GM23338 (cell line): ENCODE measurements around the gene ASAH2. TPM values are rescaled to one million over a fixed set of nuclear protein-coding genes. Genes with fewer than 3 reads are reported as not detected.

Experiments used
- ATAC-seq: fragments of 200-7000 bp; cut with Tn5 transposase; 3 replicates; pipeline ENCODE4 v1.9.1; 2020
- DNase-seq: peaks from one replicate; pipeline ENCODE4 v3.0.0-alpha.2; 2015; ENCODE audit warnings: low spot score
- H2AFZ ChIP-seq: fragments of 200-600 bp; sonication (generic); 2 replicates; pipeline ENCODE4 v1.8.0; 2016; ENCODE audit warnings: antibody characterized with exemption, mild to moderate bottlenecking, moderate library complexity
- H3F3A ChIP-seq: fragments of 200-600 bp; sonication (generic); replicated peaks from 2 replicates; pipeline ENCODE4 v1.8.0; 2017; ENCODE audit warnings: antibody characterized with exemption, mixed run types, low read depth
- H3K27ac ChIP-seq: fragments of 200-600 bp; sonication (generic); 2 replicates; pipeline ENCODE4 v1.6.1; 2016; ENCODE audit warnings: low read depth
- H3K27me3 ChIP-seq: fragments of 200-600 bp; sonication (generic); 2 replicates; pipeline ENCODE4 v1.8.0; 2016; ENCODE audit warnings: mild to moderate bottlenecking, mixed run types, moderate library complexity; ENCODE audit not compliant: insufficient read depth
- H3K36me3 ChIP-seq: fragments of 200-600 bp; sonication (generic); 2 replicates; pipeline ENCODE4 v1.8.0; 2016; ENCODE audit warnings: mild to moderate bottlenecking; ENCODE audit not compliant: insufficient read depth
- H3K4me1 ChIP-seq: fragments of 200-600 bp; sonication (generic); 2 replicates; pipeline ENCODE4 v1.8.0; 2016; ENCODE audit warnings: mild to moderate bottlenecking, moderate library complexity; ENCODE audit not compliant: insufficient read depth
- H3K4me2 ChIP-seq: fragments of 200-600 bp; sonication (generic); 2 replicates; pipeline ENCODE4 v1.7.1; 2017; ENCODE audit warnings: mixed run types
- H3K4me3 ChIP-seq: fragments of 200-600 bp; sonication (generic); 2 replicates; pipeline ENCODE4 v1.6.1; 2016; ENCODE audit warnings: mixed run types
- H3K79me2 ChIP-seq: fragments of 200-600 bp; sonication (generic); replicated peaks from 2 replicates; pipeline ENCODE4 v1.8.0; 2017; ENCODE audit warnings: mild to moderate bottlenecking; ENCODE audit not compliant: insufficient read depth
- H3K9me2 ChIP-seq: fragments of 200-600 bp; sonication (generic); 2 replicates; pipeline ENCODE4 v1.8.0; 2017; ENCODE audit not compliant: insufficient read depth
- H4K20me1 ChIP-seq: fragments of 200-600 bp; sonication (generic); replicated peaks from 2 replicates; pipeline ENCODE4 v1.8.0; 2017; ENCODE audit warnings: mild to moderate bottlenecking; ENCODE audit not compliant: insufficient read depth
- H3K27ac Mint-ChIP-seq: 2 replicates; pipeline ENCODE4 v1.8.0; 2020; ENCODE audit warnings: inconsistent platforms, mild to moderate bottlenecking, moderate library complexity, mixed read lengths
- H3K27me3 Mint-ChIP-seq: 3 replicates; pipeline ENCODE4 v1.8.0; 2022; ENCODE audit warnings: low read depth, mild to moderate bottlenecking, moderate library complexity, mixed read lengths, inconsistent platforms; ENCODE audit not compliant: insufficient read depth, poor library complexity
- H3K36me3 Mint-ChIP-seq: 3 replicates; pipeline ENCODE4 v1.8.0; 2021; ENCODE audit warnings: low read depth, mild to moderate bottlenecking, inconsistent platforms, moderate library complexity, mixed read lengths
- H3K4me1 Mint-ChIP-seq: 3 replicates; pipeline ENCODE4 v1.8.0; 2020; ENCODE audit warnings: mild to moderate bottlenecking, inconsistent platforms, mixed read lengths
- H3K4me3 Mint-ChIP-seq: 3 replicates; pipeline ENCODE4 v1.8.0; 2021; ENCODE audit warnings: moderate library complexity, mild to moderate bottlenecking, inconsistent platforms, mixed read lengths
- H3K9me3 Mint-ChIP-seq: 3 replicates; pipeline ENCODE4 v1.8.0; 2020; ENCODE audit warnings: moderate library complexity, mild to moderate bottlenecking, inconsistent platforms, mixed read lengths
- CREB1 ChIP-seq: fragments of 250-450 bp; sonication (Bioruptor Pico); IDR thresholded peaks from 2 replicates; pipeline ENCODE4 v1.5.0; 2020; ENCODE audit warnings: low read depth, mild to moderate bottlenecking, moderate library complexity
- CTCF ChIP-seq, 2 experiments: fragments of 200-600 bp in 1 of 2; sonication (generic) in 1 of 2; conservative IDR thresholded peaks; 2 replicates each; pipeline versions ENCODE4 v1.5.1 to v1.6.1; 2016 to 2017; ENCODE audit warnings: antibody characterized with exemption in 2 of 2, low read depth in 2 of 2, mild to moderate bottlenecking in 2 of 2, moderate library complexity in 1 of 2
- EZH2 ChIP-seq: fragments of 200-600 bp; sonication (generic); IDR thresholded peaks from one replicate; pipeline ENCODE4 v1.8.0; 2017; ENCODE audit warnings: antibody characterized with exemption, mild to moderate bottlenecking, low read depth; ENCODE audit not compliant: unreplicated experiment
- EZH2phosphoT487 ChIP-seq: fragments of 200-600 bp; sonication (generic); IDR thresholded peaks from one replicate; pipeline ENCODE4 v1.8.1; 2018; ENCODE audit warnings: antibody characterized with exemption; ENCODE audit not compliant: unreplicated experiment
- JUNB ChIP-seq: IDR thresholded peaks from one replicate; pipeline ENCODE4 v1.6.1; 2016; ENCODE audit warnings: antibody characterized with exemption; ENCODE audit not compliant: unreplicated experiment
- NANOG ChIP-seq: IDR thresholded peaks from 2 replicates; pipeline ENCODE4 v1.6.1; 2016; ENCODE audit warnings: antibody characterized with exemption, borderline replicate concordance
- POLR2AphosphoS5 ChIP-seq: IDR thresholded peaks from 2 replicates; pipeline ENCODE4 v1.6.1; 2016; ENCODE audit warnings: antibody characterized with exemption, low read depth
- REST ChIP-seq: IDR thresholded peaks from one replicate; pipeline ENCODE4 v1.6.1; 2018; ENCODE audit warnings: antibody characterized with exemption; ENCODE audit not compliant: unreplicated experiment
- STAT1 ChIP-seq: IDR thresholded peaks from one replicate; pipeline ENCODE4 v1.6.1; 2016; ENCODE audit warnings: antibody characterized with exemption; ENCODE audit not compliant: unreplicated experiment
- ZNF114 ChIP-seq: fragments of 250-450 bp; sonication (Bioruptor Pico); IDR thresholded peaks from 2 replicates; pipeline ENCODE4 v1.5.0; 2020; ENCODE audit warnings: mild to moderate bottlenecking, moderate library complexity
- ZNF331 ChIP-seq: fragments of 250-450 bp; sonication (Bioruptor Pico); IDR thresholded peaks from 2 replicates; pipeline ENCODE4 v1.5.0; 2020; ENCODE audit warnings: low read depth, mild to moderate bottlenecking, moderate library complexity
- ZNF462 ChIP-seq: fragments of 250-450 bp; sonication (Bioruptor Pico); IDR thresholded peaks from 2 replicates; pipeline ENCODE4 v1.5.0; 2020; ENCODE audit warnings: mild to moderate bottlenecking, moderate library complexity
- polyA plus RNA-seq: library from polyadenylated mRNA; unstranded; fragments of >200 nt; fragmentation: Nextera tagmentation; extraction: Ambion mirVana; gene quantifications from 2 replicates; pipeline ENCODE4 v1.2.1, GENCODE V29; 2016
- total RNA-seq: library from RNA; depleted of rRNA; stranded (reverse); fragments of >200 nt; shearing (Covaris generic); gene quantifications from 2 replicates; pipeline ENCODE4 v1.2.3, GENCODE V29; 2014
- TF ChIP-seq, protein P1 (sequence below): IDR thresholded peaks from 2 replicates; pipeline ENCODE4 v1.6.1; 2016; ENCODE audit warnings: antibody characterized with exemption

The ASAH2 gene
- total and polyA plus RNA-seq, 2 experiments from 2014 or later, result 0.17 to 0.92 TPM

DNA sequence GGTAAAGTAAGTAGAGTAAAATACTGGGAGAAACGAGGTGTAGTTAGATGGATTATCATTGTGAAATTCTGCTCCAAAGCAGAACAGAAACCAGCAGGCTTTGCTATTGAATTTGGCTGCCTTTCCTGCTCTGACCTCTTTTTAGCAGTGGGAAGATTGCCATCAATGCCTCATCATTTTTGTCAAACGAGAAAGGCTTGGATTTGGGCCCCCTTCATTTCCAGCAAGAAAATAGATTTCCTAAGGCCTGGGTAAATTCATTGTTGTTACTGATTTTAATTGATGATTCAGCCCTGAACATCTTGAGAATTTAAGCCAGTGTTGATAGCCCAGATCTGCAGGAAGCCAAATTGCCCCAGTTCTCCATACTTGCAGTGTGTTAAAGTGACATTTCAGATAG, 35.2 kb upstream of the ASAH2 start:
- DNase-seq (no peak), ATAC-seq (no peak)
- H3K4me1 ChIP-seq, result no peaks in the 10 kb centered on the region
- H3K27me3 ChIP-seq, result no peaks in the 10 kb centered on the region
- TF ChIP-seq ZNF462 (no peak), ZNF331 (CRISPR knock-in tag) (no peak), EZH2phosphoT487 (no peak), REST (no peak), POLR2AphosphoS5 (no peak), EZH2 (no peak), CREB1 (CRISPR knock-in tag) (no peak), STAT1 (no peak), CTCF (conservative IDR thresholded peaks at IDR 0.05; ENCODE audit: low read depth in 2 of 2) (no peak), ZNF114 (CRISPR knock-in tag) (no peak), NANOG (no peak), JUNB (no peak)
- TF ChIP-seq, protein P1, sequence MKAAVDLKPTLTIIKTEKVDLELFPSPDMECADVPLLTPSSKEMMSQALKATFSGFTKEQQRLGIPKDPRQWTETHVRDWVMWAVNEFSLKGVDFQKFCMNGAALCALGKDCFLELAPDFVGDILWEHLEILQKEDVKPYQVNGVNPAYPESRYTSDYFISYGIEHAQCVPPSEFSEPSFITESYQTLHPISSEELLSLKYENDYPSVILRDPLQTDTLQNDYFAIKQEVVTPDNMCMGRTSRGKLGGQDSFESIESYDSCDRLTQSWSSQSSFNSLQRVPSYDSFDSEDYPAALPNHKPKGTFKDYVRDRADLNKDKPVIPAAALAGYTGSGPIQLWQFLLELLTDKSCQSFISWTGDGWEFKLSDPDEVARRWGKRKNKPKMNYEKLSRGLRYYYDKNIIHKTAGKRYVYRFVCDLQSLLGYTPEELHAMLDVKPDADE, result no peak
- H3F3A ChIP-seq, result no peaks in the 10 kb centered on the region
- H4K20me1 ChIP-seq, result no peaks in the 10 kb centered on the region
- H3K4me3 Mint-ChIP-seq, result no peak overlapping the region
- no peaks in the 10 kb centered on the region for H3K27me3 Mint-ChIP-seq
- no peaks in the 10 kb centered on the region for H3K36me3 ChIP-seq
- H3K4me1 Mint-ChIP-seq, result peaks cover 4% of the 10 kb centered on the region
- H3K27ac Mint-ChIP-seq, result no peak overlapping the region
- no peaks in the 10 kb centered on the region for H3K79me2 ChIP-seq
- no peaks in the 10 kb centered on the region for H3K9me3 Mint-ChIP-seq
- H3K27ac ChIP-seq, result no peak overlapping the region
- no peaks in the 10 kb centered on the region; the same call in 1 of the 2 replicates for H3K9me2 ChIP-seq
- H2AFZ ChIP-seq, result 0 out of 2 replicates have a peak overlapping the region, but pooled peaks have one; percentile 2
- no peak overlapping the region for H3K4me3 ChIP-seq
- H3K4me2 ChIP-seq, result no peak overlapping the region
- no peaks in the 10 kb centered on the region for H3K36me3 Mint-ChIP-seq
